Nephron progenitor cell (in vitro differentiated cells): ENCODE data around the gene EPHB1.
"Not testable (repeated sequence)": the region's sequence is repeated elsewhere in the genome, so short reads cannot be mapped to it uniquely, and the experiment has no call there.

ENCODE experiments used
- DNase-seq: peaks from one replicate; pipeline ENCODE4 v3.0.0; 2021
- H3K27ac Mint-ChIP-seq: 2 replicates; pipeline ENCODE4 v1.8.0; 2021; ENCODE audit warnings: mild to moderate bottlenecking, moderate library complexity, mixed read lengths
- H3K27me3 Mint-ChIP-seq: 2 replicates; pipeline ENCODE4 v1.8.0; 2021; ENCODE audit warnings: mild to moderate bottlenecking, low read depth, mixed read lengths; ENCODE audit not compliant: poor library complexity
- H3K36me3 Mint-ChIP-seq: 2 replicates; pipeline ENCODE4 v1.8.0; 2021; ENCODE audit warnings: low read depth, mixed read lengths
- H3K4me1 Mint-ChIP-seq: 2 replicates; pipeline ENCODE4 v1.8.0; 2021; ENCODE audit warnings: mixed read lengths
- H3K4me3 Mint-ChIP-seq: 2 replicates; pipeline ENCODE4 v1.8.0; 2021; ENCODE audit warnings: mild to moderate bottlenecking, moderate library complexity, mixed read lengths
- H3K9me3 Mint-ChIP-seq: 2 replicates; pipeline ENCODE4 v1.8.0; 2021; ENCODE audit warnings: mild to moderate bottlenecking, moderate library complexity, mixed read lengths
- CTCF ChIP-seq: fragments of 200-600 bp; sonication (generic); IDR thresholded peaks from 2 replicates; pipeline ENCODE4 v1.5.0; 2021; ENCODE audit warnings: antibody characterized with exemption

EPHB1 gene

GRCh38 chr3:134965865-134966481, 170.9 kb downstream of the EPHB1 start:
- peaks cover 9% of the 10 kb centered on the region for H3K36me3 Mint-ChIP-seq
- peaks cover 3% of the 10 kb centered on the region for H3K4me1 Mint-ChIP-seq
- TF ChIP-seq CTCF: no peak
- DNase-seq: no peak
- no peak overlapping the region for H3K4me3 Mint-ChIP-seq
- H3K27ac Mint-ChIP-seq: no peak overlapping the region
- H3K27me3 Mint-ChIP-seq: peaks cover 6% of the 10 kb centered on the region
- peaks cover 8% of the 10 kb centered on the region for H3K9me3 Mint-ChIP-seq

- Mint-ChIP-seq H3K9me3 (peaks cover 8% of the 10 kb centered on the region), H3K36me3 (peaks cover 9% of the 10 kb centered on the region), H3K27me3 (peaks cover 3% of the 10 kb centered on the region), H3K4me3 (no peak overlapping the region), H3K27ac (no peak overlapping the region), H3K4me1 (peaks cover 2% of the 10 kb centered on the region)
- no peak for TF ChIP-seq CTCF
- no peak for DNase-seq
Observed at GRCh38 chr3:134970895-134971294, 175.8 kb downstream of the EPHB1 start.

GRCh38 chr3:134971306-134971705, 176.2 kb downstream of the EPHB1 start:
- H3K4me3 Mint-ChIP-seq: no peak overlapping the region
- no peak overlapping the region for H3K27ac Mint-ChIP-seq
- H3K9me3 Mint-ChIP-seq: peaks cover 8% of the 10 kb centered on the region
- peaks cover 3% of the 10 kb centered on the region for H3K27me3 Mint-ChIP-seq
- TF ChIP-seq CTCF: no peak
- no peaks in the 10 kb centered on the region for H3K4me1 Mint-ChIP-seq
- DNase-seq: no peak
- H3K36me3 Mint-ChIP-seq: peaks cover 9% of the 10 kb centered on the region

GRCh38 chr3:134971907-134972306, 176.8 kb downstream of the EPHB1 start:
- not testable (repeated sequence) for DNase-seq

GRCh38 chr3:134972836-134973455, 177.9 kb downstream of the EPHB1 start:
- DNase-seq: no peak
- Mint-ChIP-seq H3K4me3 (no peak overlapping the region), H3K27me3 (peaks cover 3% of the 10 kb centered on the region), H3K36me3 (peaks cover 9% of the 10 kb centered on the region), H3K9me3 (peaks cover 8% of the 10 kb centered on the region), H3K27ac (no peak overlapping the region), H3K4me1 (no peaks in the 10 kb centered on the region)
- no peak for TF ChIP-seq CTCF

More at GRCh38 chr3:134971907-134972306, 176.8 kb downstream of the EPHB1 start:
- not testable (repeated sequence) for H3K4me3 Mint-ChIP-seq, H3K4me1 Mint-ChIP-seq, H3K9me3 Mint-ChIP-seq, H3K27ac Mint-ChIP-seq, H3K36me3 Mint-ChIP-seq, H3K27me3 Mint-ChIP-seq

GRCh38 chr3:134974624-134975023, 179.6 kb downstream of the EPHB1 start:
- Mint-ChIP-seq H3K4me3 (no peak overlapping the region), H3K36me3 (no peaks in the 10 kb centered on the region), H3K27ac (no peak overlapping the region), H3K27me3 (peaks cover 5% of the 10 kb centered on the region), H3K9me3 (no peaks in the 10 kb centered on the region), H3K4me1 (no peaks in the 10 kb centered on the region)
- no peak for TF ChIP-seq CTCF
- DNase-seq: no peak
